ENCODE measurements around the gene HNF1B.

The HNF1B gene

DNA sequence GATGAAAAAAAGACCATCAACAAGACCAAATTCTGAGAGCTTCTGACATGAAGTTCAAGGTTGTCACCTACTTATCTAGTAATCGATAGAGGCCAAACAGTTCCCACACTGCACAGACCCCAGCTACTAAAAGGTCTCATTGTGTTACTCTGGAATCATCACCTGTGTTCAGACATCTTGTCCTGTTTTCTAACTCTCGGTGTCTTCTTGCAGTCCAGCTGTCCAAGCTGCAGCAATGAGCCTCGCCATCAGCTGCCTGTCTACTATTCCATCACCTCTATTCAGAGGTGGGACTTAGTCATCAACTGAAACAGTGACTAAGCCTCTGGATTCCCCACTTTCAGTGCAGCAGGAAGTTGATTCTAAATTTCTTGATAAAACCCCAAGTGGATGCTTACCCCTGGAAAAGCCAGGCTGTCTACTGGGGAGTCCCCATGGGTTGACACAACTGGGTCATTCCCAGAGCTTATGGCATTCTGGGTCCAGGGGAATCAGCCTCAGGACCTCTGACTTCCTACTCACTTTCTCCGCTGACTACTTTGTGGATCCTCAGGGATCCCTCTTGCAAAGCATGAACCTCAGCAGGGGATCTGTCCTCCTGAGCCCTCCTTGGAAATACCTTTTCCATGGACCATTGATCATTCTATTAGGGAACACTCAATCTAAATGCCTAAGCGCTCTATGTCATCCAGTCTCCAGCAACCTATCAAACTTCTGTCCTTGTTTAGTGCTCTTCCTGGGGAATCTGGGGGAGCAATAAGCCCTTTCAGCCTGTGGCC is 46.5 kb downstream of the HNF1B start:
- no peaks in the 10 kb centered on the region for H3K27me3 ChIP-seq (ENCODE audit: insufficient read depth, poor library complexity, severe bottlenecking)
- no peaks in the 10 kb centered on the region for H3K36me3 ChIP-seq (ENCODE audit: low read depth)
- H3K9me3 ChIP-seq (ENCODE audit: severe bottlenecking), result no peaks in the 10 kb centered on the region
- H3K4me3 ChIP-seq (ENCODE audit: severe bottlenecking), result no peak overlapping the region
- TF ChIP-seq, protein P1, sequence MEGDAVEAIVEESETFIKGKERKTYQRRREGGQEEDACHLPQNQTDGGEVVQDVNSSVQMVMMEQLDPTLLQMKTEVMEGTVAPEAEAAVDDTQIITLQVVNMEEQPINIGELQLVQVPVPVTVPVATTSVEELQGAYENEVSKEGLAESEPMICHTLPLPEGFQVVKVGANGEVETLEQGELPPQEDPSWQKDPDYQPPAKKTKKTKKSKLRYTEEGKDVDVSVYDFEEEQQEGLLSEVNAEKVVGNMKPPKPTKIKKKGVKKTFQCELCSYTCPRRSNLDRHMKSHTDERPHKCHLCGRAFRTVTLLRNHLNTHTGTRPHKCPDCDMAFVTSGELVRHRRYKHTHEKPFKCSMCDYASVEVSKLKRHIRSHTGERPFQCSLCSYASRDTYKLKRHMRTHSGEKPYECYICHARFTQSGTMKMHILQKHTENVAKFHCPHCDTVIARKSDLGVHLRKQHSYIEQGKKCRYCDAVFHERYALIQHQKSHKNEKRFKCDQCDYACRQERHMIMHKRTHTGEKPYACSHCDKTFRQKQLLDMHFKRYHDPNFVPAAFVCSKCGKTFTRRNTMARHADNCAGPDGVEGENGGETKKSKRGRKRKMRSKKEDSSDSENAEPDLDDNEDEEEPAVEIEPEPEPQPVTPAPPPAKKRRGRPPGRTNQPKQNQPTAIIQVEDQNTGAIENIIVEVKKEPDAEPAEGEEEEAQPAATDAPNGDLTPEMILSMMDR (IDR thresholded peaks at IDR 0.05; ENCODE audit: poor library complexity, severe bottlenecking), result no peak
- ATAC-seq (ENCODE audit: low read depth) (peak; percentile 87), DNase-seq (ENCODE audit: low spot score) (no peak)
- no peak overlapping the region for H3K27ac ChIP-seq (ENCODE audit: poor library complexity, severe bottlenecking)
- peaks cover 22% of the 10 kb centered on the region for H3K4me1 ChIP-seq (ENCODE audit: insufficient read depth, poor library complexity, severe bottlenecking)

DNA sequence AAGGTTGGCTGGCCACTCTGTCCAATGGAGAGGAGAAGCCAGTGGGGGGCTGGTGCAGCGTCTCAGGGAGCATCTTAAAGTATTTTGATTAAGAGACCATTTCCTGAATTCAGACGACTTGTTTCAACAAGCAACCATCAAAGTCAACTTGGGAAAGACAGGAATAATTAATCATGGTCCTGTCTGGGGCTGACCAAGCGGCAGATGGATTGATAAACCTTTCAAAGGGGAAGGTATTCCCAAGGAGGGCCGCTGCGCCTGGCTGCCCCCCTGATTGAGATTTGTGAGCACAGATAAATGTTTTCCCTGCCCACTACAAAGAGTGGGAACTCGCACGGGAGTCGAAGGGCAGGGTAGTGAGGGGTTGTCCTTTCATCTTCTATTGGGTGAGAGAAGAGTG is 47.5 kb downstream of the HNF1B start:
- H3K27ac ChIP-seq (ENCODE audit: poor library complexity, severe bottlenecking), result no peak overlapping the region
- H3K4me1 ChIP-seq (ENCODE audit: insufficient read depth, poor library complexity, severe bottlenecking), result peaks cover 15% of the 10 kb centered on the region
- no peaks in the 10 kb centered on the region for H3K36me3 ChIP-seq (ENCODE audit: low read depth)
- DNase-seq (ENCODE audit: low spot score), result no peak
- H3K4me3 ChIP-seq (ENCODE audit: severe bottlenecking), result no peak overlapping the region
- TF ChIP-seq, protein P1 (IDR thresholded peaks at IDR 0.05; ENCODE audit: poor library complexity, severe bottlenecking), result no peak
- ATAC-seq (ENCODE audit: low read depth), result no peak
- H3K9me3 ChIP-seq (ENCODE audit: severe bottlenecking), result no peaks in the 10 kb centered on the region
- H3K27me3 ChIP-seq (ENCODE audit: insufficient read depth, poor library complexity, severe bottlenecking), result no peaks in the 10 kb centered on the region

DNA sequence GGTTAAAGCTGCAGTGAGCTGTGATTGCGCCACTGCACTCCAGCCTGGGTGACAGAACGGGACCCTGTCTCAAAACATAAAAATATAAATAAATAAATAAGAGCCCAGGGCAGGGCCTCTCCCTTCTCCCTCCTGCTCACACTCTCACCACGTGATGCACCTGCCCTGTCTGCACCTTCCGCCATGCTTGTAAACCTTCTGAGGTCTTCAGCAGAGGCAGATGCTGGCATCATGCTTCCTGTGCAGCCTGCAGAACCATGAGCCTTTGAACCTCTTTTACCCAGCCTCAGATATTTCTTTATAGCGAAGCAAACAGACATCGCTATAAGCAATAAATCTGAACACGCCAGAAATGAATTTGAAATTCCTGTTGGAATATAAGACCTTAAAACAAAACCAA is 48.5 kb downstream of the HNF1B start:
- Histone ChIP-seq H3K27ac (ENCODE audit: poor library complexity, severe bottlenecking) (no peak overlapping the region), H3K36me3 (ENCODE audit: low read depth) (no peaks in the 10 kb centered on the region), H3K9me3 (ENCODE audit: severe bottlenecking) (no peaks in the 10 kb centered on the region), H3K4me1 (ENCODE audit: insufficient read depth, poor library complexity, severe bottlenecking) (peaks cover 20% of the 10 kb centered on the region), H3K27me3 (ENCODE audit: insufficient read depth, poor library complexity, severe bottlenecking) (no peaks in the 10 kb centered on the region), H3K4me3 (ENCODE audit: severe bottlenecking) (no peak overlapping the region)
- TF ChIP-seq, protein P1 (IDR thresholded peaks at IDR 0.05; ENCODE audit: poor library complexity, severe bottlenecking), result no peak
- ATAC-seq (ENCODE audit: low read depth) (no peak), DNase-seq (ENCODE audit: low spot score) (no peak)

DNA sequence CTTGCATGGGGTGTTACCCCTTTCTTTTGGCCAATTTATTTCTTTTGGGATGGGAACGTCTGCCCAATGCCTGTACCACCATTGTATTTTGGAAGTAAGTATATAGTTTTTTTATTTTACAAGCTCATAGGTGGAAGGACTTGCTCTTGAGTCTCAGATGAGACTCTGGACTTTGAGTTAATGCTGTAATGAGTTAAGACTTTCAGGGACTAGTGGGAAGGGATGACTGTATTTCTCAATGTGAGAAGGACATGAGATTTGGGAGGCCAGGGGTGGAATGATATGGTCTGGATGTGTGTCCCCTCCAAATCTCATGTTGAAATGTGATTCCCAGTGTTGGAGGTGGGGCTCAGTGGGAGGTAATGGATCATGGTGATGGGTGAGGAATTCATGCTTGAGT is 49.1 kb downstream of the HNF1B start:
- Histone ChIP-seq H3K27ac (ENCODE audit: poor library complexity, severe bottlenecking) (no peak overlapping the region), H3K9me3 (ENCODE audit: severe bottlenecking) (no peaks in the 10 kb centered on the region), H3K4me1 (ENCODE audit: insufficient read depth, poor library complexity, severe bottlenecking) (peaks cover 20% of the 10 kb centered on the region), H3K27me3 (ENCODE audit: insufficient read depth, poor library complexity, severe bottlenecking) (no peaks in the 10 kb centered on the region), H3K4me3 (ENCODE audit: severe bottlenecking) (no peak overlapping the region), H3K36me3 (ENCODE audit: low read depth) (no peaks in the 10 kb centered on the region)
- no peak for DNase-seq (ENCODE audit: low spot score)
- ATAC-seq (ENCODE audit: low read depth), result no peak
- TF ChIP-seq, protein P1 (IDR thresholded peaks at IDR 0.05; ENCODE audit: poor library complexity, severe bottlenecking), result no peak

DNA sequence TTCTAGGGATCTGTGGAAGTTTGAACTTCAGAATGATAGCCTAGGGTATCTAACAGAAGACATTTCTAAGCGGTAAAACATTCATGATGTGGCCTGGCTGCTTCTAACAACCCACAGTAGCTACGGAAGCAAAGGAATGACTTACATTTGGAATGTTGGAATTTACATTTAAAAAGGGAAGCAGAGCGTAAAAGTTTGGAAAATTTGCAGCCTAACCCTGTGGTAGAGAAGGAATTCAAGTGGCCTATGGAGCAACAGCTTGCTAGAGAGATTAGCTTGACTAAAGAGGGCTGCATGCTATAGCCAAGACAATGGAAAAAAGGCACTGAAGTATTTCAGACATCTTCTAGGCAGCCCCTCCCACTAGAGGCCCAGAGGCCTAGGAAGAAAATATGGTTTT is 50.1 kb downstream of the HNF1B start:
- Histone ChIP-seq H3K27ac (ENCODE audit: poor library complexity, severe bottlenecking) (no peak overlapping the region), H3K9me3 (ENCODE audit: severe bottlenecking) (no peaks in the 10 kb centered on the region), H3K36me3 (ENCODE audit: low read depth) (no peaks in the 10 kb centered on the region), H3K27me3 (ENCODE audit: insufficient read depth, poor library complexity, severe bottlenecking) (no peaks in the 10 kb centered on the region), H3K4me1 (ENCODE audit: insufficient read depth, poor library complexity, severe bottlenecking) (peaks cover 20% of the 10 kb centered on the region), H3K4me3 (ENCODE audit: severe bottlenecking) (no peak overlapping the region)
- TF ChIP-seq, protein P1 (IDR thresholded peaks at IDR 0.05; ENCODE audit: poor library complexity, severe bottlenecking), result no peak
- no peak for DNase-seq (ENCODE audit: low spot score)
- no peak for ATAC-seq (ENCODE audit: low read depth)

All from RWPE2 (cell line).